Panc1 (cell line): ENCODE data around the gene KLC4. TPM values are rescaled to one million over a fixed set of nuclear protein-coding genes. Genes with fewer than 3 reads are reported as not detected.

Source experiments
- ATAC-seq: fragments of 200-7000 bp; cut with Tn5 transposase; 2 replicates; pipeline ENCODE4 v1.9.1; 2020; ENCODE audit warnings: mild to moderate bottlenecking, moderate library complexity
- BruUV-seq: library from RNA; stranded (reverse); fragments of 400-500 nt; replicated peaks from 2 replicates; lab custom pipeline; 2021; lab: Mats Ljungman, UMichigan
- CTCF ChIA-PET: fragments of 300-600 bp; sonication (Branson Sonifier 250); formaldehyde crosslinking; loops from one replicate; lab custom pipeline; 2022; ENCODE audit warnings: antibody characterized with exemption; lab: Charles Lee
- POLR2A ChIA-PET: fragments of 300-600 bp; sonication (Branson Sonifier 250); formaldehyde crosslinking; loops from one replicate; lab custom pipeline; 2022; ENCODE audit warnings: antibody characterized with exemption; lab: Charles Lee
- DNase-seq: peaks from one replicate; pipeline ENCODE4 v3.0.0-alpha.2; 2010; ENCODE audit warnings: low read depth, low spot score
- H3K27ac ChIP-seq: 2 replicates; pipeline ENCODE4 v1.5.1; 2011; ENCODE audit warnings: mild to moderate bottlenecking, low read length, inconsistent platforms
- H3K27me3 ChIP-seq: fragments of 200-500 bp; sonication (Bioruptor generic); 2 replicates; pipeline ENCODE4 v1.6.0; 2014; ENCODE audit warnings: low read length, inconsistent platforms; ENCODE audit not compliant: control insufficient read depth, insufficient read depth
- H3K36me3 ChIP-seq: fragments of 200-500 bp; sonication (Bioruptor generic); 2 replicates; pipeline ENCODE4 v1.5.1; 2014; ENCODE audit warnings: inconsistent platforms, mild to moderate bottlenecking, low read length, moderate library complexity; ENCODE audit not compliant: control insufficient read depth, insufficient read depth
- H3K4me1 ChIP-seq: 2 replicates; pipeline ENCODE4 v1.5.1; 2011; ENCODE audit warnings: inconsistent platforms, mild to moderate bottlenecking, low read length, moderate library complexity; ENCODE audit not compliant: control insufficient read depth, insufficient read depth
- H3K4me3 ChIP-seq, 2 experiments: 2 replicates each; pipeline ENCODE4 v1.5.1; 2011 to 2012; ENCODE audit warnings: low read depth in 2 of 2, low read length in 2 of 2, mild to moderate bottlenecking in 2 of 2, inconsistent platforms in 1 of 2, moderate library complexity in 1 of 2
- H3K9me3 ChIP-seq: fragments of 200-500 bp; sonication (Bioruptor generic); 2 replicates; pipeline ENCODE4 v1.5.1; 2014; ENCODE audit warnings: low read depth, mild to moderate bottlenecking, inconsistent platforms, low read length, moderate library complexity; ENCODE audit not compliant: control insufficient read depth, insufficient read depth
- CTCF ChIP-seq: fragments of 450-650 bp; IDR thresholded peaks from 2 replicates; pipeline ENCODE4 v1.5.1; 2017; ENCODE audit warnings: mild to moderate bottlenecking
- POLR2AphosphoS5 ChIP-seq: IDR thresholded peaks from 2 replicates; pipeline ENCODE4 v1.6.1; 2012; ENCODE audit warnings: mild to moderate bottlenecking, low read depth, low read length, moderate library complexity
- REST ChIP-seq, 2 experiments: IDR thresholded peaks; 2 replicates each; pipeline ENCODE4 v1.6.1; 2011 to 2012; ENCODE audit warnings: low read depth in 2 of 2, control low read depth in 1 of 2, low read length in 1 of 2, mild to moderate bottlenecking in 1 of 2, moderate library complexity in 1 of 2; ENCODE audit not compliant: insufficient read depth in 1 of 2
- SIN3A ChIP-seq: IDR thresholded peaks from 2 replicates; pipeline ENCODE4 v1.6.1; 2012; ENCODE audit warnings: low read depth, mild to moderate bottlenecking, low read length, moderate library complexity, borderline replicate concordance; ENCODE audit not compliant: insufficient read depth
- TCF7L2 ChIP-seq: IDR thresholded peaks from 2 replicates; pipeline ENCODE4 v1.6.1; 2011; ENCODE audit warnings: mild to moderate bottlenecking, low read depth, low read length, inconsistent platforms
- in situ Hi-C: cut with HindIII; loops from 2 replicates; pipeline ENCODE4 v1.10.0; 2016; ENCODE audit warnings: low sequenced_read_pairs, low pct_unique_long_range_greater_than_20kb
- intact Hi-C: fragments of 100-400 bp; cut with micrococcal nuclease; formaldehyde crosslinking; loops from one replicate; pipeline ENCODE4 v1.10.0; 2022; ENCODE audit not compliant: unreplicated experiment
- total RNA-seq: library from RNA; stranded (reverse); gene quantifications from one replicate; pipeline ENCODE4 v1.2.1, GENCODE V29; 2021; ENCODE audit not compliant: unreplicated experiment

The KLC4 gene
- total RNA-seq, 1 experiment from 2014 or later = 22.6 TPM

- no peak overlapping the region for H3K27ac ChIP-seq
- ChIA-PET CTCF (no interaction called here), POLR2A (interaction anchor here (0.6 kb wide), 2 partner anchors 7 to 120 kb away, joined by 5 to 10 read pairs; no protein-coding TSS in a partner anchor)
- in situ Hi-C loops (no loop called here), intact Hi-C loops (no loop called here)
- TF ChIP-seq CTCF (no peak), REST (IDR thresholded peaks at IDR 0.05; ENCODE audit: insufficient read depth in 1 of 2, low read depth in 2 of 2, low read length in 1 of 2) (no peak), POLR2AphosphoS5 (no peak), SIN3A (no peak), TCF7L2 (no peak)
- H3K4me1 ChIP-seq = peaks cover 20% of the 10 kb centered on the region
- H3K9me3 ChIP-seq = no peaks in the 10 kb centered on the region
- ATAC-seq = 0 out of 2 replicates have a peak, but pooled peaks have one; percentile 28
- no peaks in the 10 kb centered on the region for H3K36me3 ChIP-seq
- no peak for DNase-seq
- BruUV-seq = no TSS peak
- no peaks in the 10 kb centered on the region for H3K27me3 ChIP-seq
- no peak overlapping the region for H3K4me3 ChIP-seq
Measured at GRCh38 chr6:43105538-43106222, 46.2 kb downstream of the KLC4 start.

GRCh38 chr6:43107344-43108062, 48.1 kb downstream of the KLC4 start:
- no TSS peak for BruUV-seq

More at GRCh38 chr6:43107344-43108062, 48.1 kb downstream of the KLC4 start:
- DNase-seq (no peak), ATAC-seq (no peak)
- ChIA-PET POLR2A (interaction anchor here (0.7 kb wide), 1 partner anchor 11 kb away, joined by 11 read pairs; no protein-coding TSS in a partner anchor), CTCF (interaction anchor here (0.7 kb wide), 1 partner anchor 15 kb away, joined by 3 read pairs; no protein-coding TSS in a partner anchor)
- Histone ChIP-seq H3K27me3 (no peaks in the 10 kb centered on the region), H3K4me1 (peaks cover 35% of the 10 kb centered on the region), H3K4me3 (no peak overlapping the region), H3K36me3 (no peaks in the 10 kb centered on the region), H3K9me3 (no peaks in the 10 kb centered on the region), H3K27ac (no peak overlapping the region)
- TF ChIP-seq SIN3A = no peak
- no peak for TF ChIP-seq CTCF
- no peak for TF ChIP-seq REST (IDR thresholded peaks at IDR 0.05; ENCODE audit: insufficient read depth in 1 of 2, low read depth in 2 of 2, low read length in 1 of 2)
- intact Hi-C loops (no loop called here), in situ Hi-C loops (no loop called here)
